GM12801 (cell line): Measurements from ENCODE around the gene ST8SIA1.

Experiments used
- CTCF ChIP-seq: IDR thresholded peaks from one replicate; pipeline ENCODE4 v1.5.1; 2011; ENCODE audit warnings: control low read depth; ENCODE audit not compliant: insufficient read length; ENCODE audit errors: extremely low read depth

ST8SIA1 gene

DNA sequence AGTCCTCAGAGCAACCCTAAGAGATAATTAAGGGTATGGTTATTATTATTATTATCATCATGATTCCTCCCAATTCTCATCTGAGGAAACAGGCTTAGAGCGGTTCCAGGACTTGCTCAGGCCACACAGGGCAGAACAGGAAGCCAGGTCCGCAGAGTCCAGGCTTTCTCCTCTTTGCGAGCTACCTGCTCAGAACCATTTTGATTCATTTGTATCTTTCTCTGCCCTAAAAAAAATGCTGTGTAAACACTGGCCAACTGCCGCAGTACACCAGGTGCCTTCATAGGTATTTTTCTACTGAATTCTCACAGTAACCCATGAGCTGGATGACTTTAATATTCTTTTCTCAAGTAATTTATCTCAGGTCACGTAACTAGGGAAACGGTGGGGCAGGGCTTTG is 45.3 kb downstream of the ST8SIA1 start:
- no peak for TF ChIP-seq CTCF

GRCh38 chr12:22287776-22288621 is 46.5 kb downstream of the ST8SIA1 start:
- TF ChIP-seq CTCF = no peak

DNA sequence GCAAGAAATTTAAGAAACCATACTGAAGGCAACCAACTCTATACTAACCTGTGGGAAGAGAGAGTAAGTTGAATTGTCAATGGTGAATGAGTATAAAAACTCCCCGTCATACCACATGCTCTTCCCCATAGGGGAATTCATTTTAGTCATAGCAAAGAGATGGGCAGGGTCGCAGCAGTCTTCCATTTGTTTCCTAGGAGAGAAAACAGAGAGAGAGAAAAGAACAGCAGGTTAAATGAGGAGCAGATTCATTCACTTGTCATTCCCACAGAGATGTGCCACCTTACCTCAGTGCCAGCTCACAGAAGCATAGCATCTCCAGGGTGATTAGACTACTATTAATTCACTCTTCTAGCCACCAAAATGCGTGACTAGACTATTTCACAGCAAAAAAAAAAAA is 47.4 kb downstream of the ST8SIA1 start:
- TF ChIP-seq CTCF = no peak

DNA sequence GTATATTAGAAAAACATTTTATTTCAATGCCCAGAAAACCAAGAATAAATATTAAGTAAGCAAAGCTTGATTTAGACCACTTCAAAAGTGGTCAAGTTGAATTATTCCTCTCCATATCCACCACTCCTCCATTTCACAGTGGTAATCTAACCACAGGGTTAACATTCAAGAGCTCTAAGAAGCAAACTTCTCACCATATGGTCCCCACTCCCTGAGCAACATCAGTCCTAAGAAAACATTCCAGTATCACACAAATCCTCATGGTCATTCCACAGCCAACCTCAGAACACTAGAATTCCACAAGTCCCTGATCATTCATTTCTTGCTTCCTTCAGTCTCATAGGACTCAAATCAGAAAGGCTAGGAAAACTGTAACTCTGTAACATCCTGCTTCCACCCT is 47.9 kb downstream of the ST8SIA1 start:
- TF ChIP-seq CTCF = no peak

- no peak for TF ChIP-seq CTCF
Measured at GRCh38 chr12:22285846-22286245, 48.7 kb downstream of the ST8SIA1 start.

DNA sequence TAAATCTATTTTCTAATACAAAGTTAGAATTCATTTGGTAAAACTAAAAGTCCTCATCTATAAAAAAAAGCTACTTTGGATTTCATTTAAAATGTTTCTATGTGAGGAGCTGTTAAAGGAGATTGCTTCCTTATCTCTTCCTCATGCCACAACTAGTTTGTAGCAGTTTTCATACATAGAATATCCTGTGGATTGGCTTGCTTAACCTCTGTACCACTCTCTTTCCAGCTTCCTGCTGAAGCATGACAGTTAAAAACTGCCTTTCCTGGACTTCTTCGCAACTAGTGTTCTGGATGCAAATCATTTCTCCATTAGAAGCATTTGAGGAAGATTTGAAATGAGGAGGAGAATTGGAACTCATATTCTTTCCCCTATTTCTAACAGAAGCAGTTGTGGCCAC is 49.6 kb downstream of the ST8SIA1 start:
- TF ChIP-seq CTCF = no peak

DNA sequence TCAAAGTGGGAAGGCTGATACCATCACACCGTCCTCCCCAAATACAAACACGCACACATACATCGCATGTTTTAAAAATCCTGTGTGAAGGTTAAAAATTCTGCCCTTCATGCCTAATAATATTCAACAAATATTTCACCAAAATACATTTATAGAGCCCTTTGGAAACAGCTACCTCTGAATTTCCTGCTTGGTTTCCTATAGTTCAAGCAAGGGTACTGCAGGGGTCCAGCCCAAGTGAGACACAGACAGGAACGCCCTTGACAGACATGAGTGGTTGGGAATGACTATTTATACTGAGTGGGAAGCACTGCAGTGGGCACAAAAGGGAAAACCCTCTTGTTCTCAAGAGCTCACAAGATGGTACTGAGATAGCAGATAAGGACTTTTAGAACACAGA is 51.0 kb downstream of the ST8SIA1 start:
- no peak for TF ChIP-seq CTCF
